Fibroblast of lung (primary cell): ENCODE measurements around the gene PHLDB3. TPM values are rescaled to one million over a fixed set of nuclear protein-coding genes. Genes with fewer than 3 reads are reported as not detected.

Experiments
- DNase-seq, 2 donors: peaks; one replicate each; pipeline versions ENCODE4 v3.0.0 to v3.0.0-alpha.2; 2010; ENCODE audit warnings: low read depth in 2 of 2
- H2AFZ ChIP-seq: 2 replicates; pipeline ENCODE4 v1.5.1; 2012; ENCODE audit warnings: low read length, control low read depth, inconsistent platforms
- H3K27ac ChIP-seq: 2 replicates; pipeline ENCODE4 v1.5.1; 2011; ENCODE audit warnings: low read length, control low read depth; ENCODE audit not compliant: insufficient read depth
- H3K27me3 ChIP-seq: 2 replicates; pipeline ENCODE4 v1.5.1; 2011; ENCODE audit warnings: mild to moderate bottlenecking, low read length; ENCODE audit not compliant: control insufficient read depth, insufficient read depth
- H3K36me3 ChIP-seq: 2 replicates; pipeline ENCODE4 v1.5.1; 2011; ENCODE audit warnings: low read length; ENCODE audit not compliant: control insufficient read depth, insufficient read depth
- H3K4me1 ChIP-seq: 2 replicates; pipeline ENCODE4 v1.5.1; 2011; ENCODE audit warnings: low read length; ENCODE audit not compliant: control insufficient read depth, insufficient read depth; ENCODE audit errors: extremely low read depth
- H3K4me2 ChIP-seq: 2 replicates; pipeline ENCODE4 v1.5.1; 2011; ENCODE audit warnings: low read length, control low read depth; ENCODE audit not compliant: insufficient read depth; ENCODE audit errors: extremely low read depth
- H3K4me3 ChIP-seq, 4 experiments: fragments of 200-600 bp in 1 of 4; sonication (generic) in 1 of 4; replicated peaks in 1 of 4; 2 replicates each; pipeline ENCODE4 v1.5.1; 2011 to 2016; ENCODE audit warnings: low read length in 4 of 4, low read depth in 3 of 4, mild to moderate bottlenecking in 3 of 4, control low read depth in 2 of 4, inconsistent platforms in 1 of 4, mixed read lengths in 1 of 4; ENCODE audit not compliant: insufficient read depth in 1 of 4; ENCODE audit errors: control extremely low read depth in 1 of 4
- H3K79me2 ChIP-seq: 2 replicates; pipeline ENCODE4 v1.5.1; 2012; ENCODE audit warnings: mild to moderate bottlenecking, low read length, inconsistent platforms; ENCODE audit not compliant: control insufficient read depth, insufficient read depth
- H3K9ac ChIP-seq: 2 replicates; pipeline ENCODE4 v1.5.1; 2011; ENCODE audit warnings: mild to moderate bottlenecking, low read length, control low read depth; ENCODE audit not compliant: insufficient read depth
- H3K9me3 ChIP-seq: 2 replicates; pipeline ENCODE4 v1.5.1; 2012; ENCODE audit warnings: low read depth, low read length; ENCODE audit not compliant: control insufficient read depth, insufficient read depth
- H4K20me1 ChIP-seq: 2 replicates; pipeline ENCODE4 v1.5.1; 2011; ENCODE audit warnings: low read length; ENCODE audit not compliant: control insufficient read depth, insufficient read depth; ENCODE audit errors: extremely low read depth
- EZH2 ChIP-seq: IDR thresholded peaks from 2 replicates; pipeline ENCODE4 v1.5.1; 2012; ENCODE audit warnings: low read length, control low read depth, mild to moderate bottlenecking; ENCODE audit errors: missing control alignments
- polyA plus RNA-seq, 2 donors: library from polyadenylated mRNA; depleted of rRNA in 1 of 2; stranded (reverse) in 1 of 2; unstranded in 1 of 2; fragments of >200 nt; gene quantifications; 2 replicates each; pipeline ENCODE4 v1.2.1, GENCODE V29; 2011 to 2012; ENCODE audit warnings: missing spikeins in 1 of 2
- total RNA-seq: library from RNA; depleted of rRNA; stranded (reverse); fragments of >200 nt; gene quantifications from 2 replicates; pipeline ENCODE4 v1.2.1, GENCODE V29; 2014
- TF ChIP-seq, protein P1 (sequence below), 2 donors: IDR thresholded peaks in 1 of 2; conservative IDR thresholded peaks in 1 of 2; 1 replicate in 1 of 2; 2 replicates in 1 of 2; pipeline ENCODE4 v1.5.1; 2011 to 2012; ENCODE audit warnings: low read length in 2 of 2, control low read depth in 1 of 2, inconsistent platforms in 1 of 2, low read depth in 1 of 2, mild to moderate bottlenecking in 1 of 2

PHLDB3 gene
- total and polyA plus RNA-seq, 2 donors (not counting 1 experiment from before 2014, with no cell fraction given) = 1.8 to 35.8 TPM

DNA sequence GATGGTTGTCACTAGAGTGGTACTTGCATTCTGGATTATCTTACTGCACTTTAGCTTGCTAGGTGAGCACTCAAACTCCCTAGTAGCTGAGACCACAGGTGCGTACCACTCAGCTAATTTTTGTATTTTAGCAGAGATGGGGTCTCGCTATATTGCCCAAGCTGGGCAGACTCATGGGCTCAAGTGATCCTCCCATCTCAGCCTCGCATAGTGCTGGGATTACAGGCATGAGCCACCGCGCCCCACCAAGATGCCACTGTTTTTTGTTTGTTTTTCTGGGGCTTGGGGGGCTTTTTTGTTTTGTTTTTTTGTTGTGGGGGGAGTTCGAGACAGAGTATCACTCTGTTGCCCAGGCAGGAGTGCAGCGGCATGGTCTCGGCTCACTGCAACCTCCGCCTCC lies 56.9 kb downstream of the PHLDB3 start:
- Histone ChIP-seq H2AFZ (no peak overlapping the region), H4K20me1 (no peaks in the 10 kb centered on the region), H3K36me3 (no peaks in the 10 kb centered on the region), H3K79me2 (no peaks in the 10 kb centered on the region), H3K27me3 (no peaks in the 10 kb centered on the region), H3K4me3 (no peak overlapping the region), H3K27ac (no peak overlapping the region), H3K4me2 (no peak overlapping the region), H3K9me3 (no peaks in the 10 kb centered on the region), H3K9ac (no peak overlapping the region), H3K4me1 (no peaks in the 10 kb centered on the region)
- DNase-seq = no peak
- TF ChIP-seq, protein P1, sequence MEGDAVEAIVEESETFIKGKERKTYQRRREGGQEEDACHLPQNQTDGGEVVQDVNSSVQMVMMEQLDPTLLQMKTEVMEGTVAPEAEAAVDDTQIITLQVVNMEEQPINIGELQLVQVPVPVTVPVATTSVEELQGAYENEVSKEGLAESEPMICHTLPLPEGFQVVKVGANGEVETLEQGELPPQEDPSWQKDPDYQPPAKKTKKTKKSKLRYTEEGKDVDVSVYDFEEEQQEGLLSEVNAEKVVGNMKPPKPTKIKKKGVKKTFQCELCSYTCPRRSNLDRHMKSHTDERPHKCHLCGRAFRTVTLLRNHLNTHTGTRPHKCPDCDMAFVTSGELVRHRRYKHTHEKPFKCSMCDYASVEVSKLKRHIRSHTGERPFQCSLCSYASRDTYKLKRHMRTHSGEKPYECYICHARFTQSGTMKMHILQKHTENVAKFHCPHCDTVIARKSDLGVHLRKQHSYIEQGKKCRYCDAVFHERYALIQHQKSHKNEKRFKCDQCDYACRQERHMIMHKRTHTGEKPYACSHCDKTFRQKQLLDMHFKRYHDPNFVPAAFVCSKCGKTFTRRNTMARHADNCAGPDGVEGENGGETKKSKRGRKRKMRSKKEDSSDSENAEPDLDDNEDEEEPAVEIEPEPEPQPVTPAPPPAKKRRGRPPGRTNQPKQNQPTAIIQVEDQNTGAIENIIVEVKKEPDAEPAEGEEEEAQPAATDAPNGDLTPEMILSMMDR (conservative IDR thresholded peaks at IDR 0.05 in 1 of 2, IDR thresholded peaks at IDR 0.05 in 1 of 2; ENCODE audit: low read depth in 1 of 2, low read length in 2 of 2) = no peak
- TF ChIP-seq EZH2 = no peak

DNA sequence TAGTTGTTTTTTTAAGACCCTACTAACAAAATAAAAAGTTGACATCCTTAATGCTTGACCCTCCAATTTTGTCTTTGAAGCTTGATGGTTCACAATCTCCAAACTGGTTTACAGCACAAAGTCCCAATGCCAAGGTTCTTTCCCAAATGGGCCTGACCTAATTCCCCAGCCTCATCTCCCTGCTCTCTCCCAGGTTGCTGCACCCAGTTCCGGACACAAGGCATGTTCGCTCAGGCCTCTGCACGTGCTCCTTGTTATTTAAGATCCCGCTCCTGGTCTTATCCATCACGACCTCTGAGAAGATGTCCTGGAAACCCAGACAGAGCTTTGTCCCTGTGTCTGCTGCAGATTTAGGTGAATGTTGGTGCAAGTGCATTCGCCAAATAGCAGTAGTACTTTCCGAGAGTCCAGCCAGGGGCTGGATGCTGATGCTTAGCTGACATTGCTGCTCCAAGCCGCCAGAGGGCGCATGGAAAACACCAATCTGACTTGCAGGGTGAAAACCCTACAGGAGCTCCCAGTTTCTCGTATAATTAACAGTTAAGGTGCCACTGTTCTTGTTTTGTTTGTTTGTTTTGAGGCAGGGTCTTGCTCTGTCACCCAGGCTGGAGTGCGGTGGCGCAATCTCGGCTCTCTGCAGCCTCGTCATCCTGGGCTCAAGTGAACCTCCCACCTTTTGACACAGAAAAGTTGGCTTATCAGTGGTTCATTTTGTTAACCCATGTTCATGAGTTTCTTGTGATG lies 57.6 kb downstream of the PHLDB3 start:
- DNase-seq = peak; percentile 49 to 75
- TF ChIP-seq, protein P1 (conservative IDR thresholded peaks at IDR 0.05 in 1 of 2, IDR thresholded peaks at IDR 0.05 in 1 of 2; ENCODE audit: low read depth in 1 of 2, low read length in 2 of 2) = peak; percentile 97
- no peak for TF ChIP-seq EZH2
- Histone ChIP-seq H3K27ac (no peak overlapping the region), H3K9ac (no peak overlapping the region), H3K27me3 (no peaks in the 10 kb centered on the region), H3K79me2 (no peaks in the 10 kb centered on the region), H3K4me1 (no peaks in the 10 kb centered on the region), H4K20me1 (no peaks in the 10 kb centered on the region), H3K4me2 (no peak overlapping the region), H2AFZ (no peak overlapping the region), H3K9me3 (no peaks in the 10 kb centered on the region), H3K4me3 (no peak overlapping the region), H3K36me3 (no peaks in the 10 kb centered on the region)

DNA sequence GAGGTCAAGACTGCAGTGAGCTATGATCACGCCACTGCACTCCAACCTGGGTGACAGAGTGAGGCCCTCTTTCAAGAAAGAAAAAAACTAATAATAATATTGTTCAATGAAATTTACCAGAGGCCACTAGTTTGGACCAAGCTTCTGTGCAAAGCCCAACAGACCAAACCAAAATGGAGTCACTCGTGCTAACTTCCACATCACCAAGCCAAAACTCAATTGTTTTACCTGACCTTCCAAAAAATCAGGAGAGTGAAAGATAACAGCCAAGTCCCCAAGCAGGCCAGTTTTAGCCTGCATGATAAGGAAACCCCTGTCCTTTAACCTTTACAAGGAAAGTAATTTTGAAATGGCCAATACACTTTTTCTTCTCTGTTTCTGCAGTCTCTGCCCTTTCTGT lies 59.1 kb downstream of the PHLDB3 start:
- H3K79me2 ChIP-seq = no peaks in the 10 kb centered on the region
- H3K36me3 ChIP-seq = no peaks in the 10 kb centered on the region
- H3K27me3 ChIP-seq = no peaks in the 10 kb centered on the region
- H3K9ac ChIP-seq = no peak overlapping the region
- no peak overlapping the region for H3K27ac ChIP-seq
- H3K4me3 ChIP-seq = no peak overlapping the region
- DNase-seq = no peak
- no peaks in the 10 kb centered on the region for H3K9me3 ChIP-seq
- TF ChIP-seq, protein P1 (conservative IDR thresholded peaks at IDR 0.05 in 1 of 2, IDR thresholded peaks at IDR 0.05 in 1 of 2; ENCODE audit: low read depth in 1 of 2, low read length in 2 of 2) = no peak
- TF ChIP-seq EZH2 = no peak
- no peaks in the 10 kb centered on the region for H3K4me1 ChIP-seq
- no peak overlapping the region for H2AFZ ChIP-seq
- no peaks in the 10 kb centered on the region for H4K20me1 ChIP-seq
- no peak overlapping the region for H3K4me2 ChIP-seq
